Measurements from ENCODE around the gene CBFA2T3. TPM values are rescaled to one million over a fixed set of nuclear protein-coding genes. Genes with fewer than 3 reads are reported as not detected.

The CBFA2T3 gene
- total RNA-seq, 6 experiments from 2014 or later: not detected

GRCh38 chr16:88917915-88918627 is 58.9 kb downstream of the CBFA2T3 start:
- no peak overlapping the region for H3K4me3 Mint-ChIP-seq
- no peak for DNase-seq
- no peak overlapping the region for H3K27ac Mint-ChIP-seq
- H3K9me3 Mint-ChIP-seq: peaks cover 7% of the 10 kb centered on the region
- TF ChIP-seq CTCF (IDR thresholded peaks at IDR 0.05): no peak
- peaks cover 8% of the 10 kb centered on the region; the same call in 1 of the 2 replicates for H3K27me3 Mint-ChIP-seq (ENCODE audit: insufficient read depth)
- no peaks in the 10 kb centered on the region for H3K36me3 Mint-ChIP-seq (ENCODE audit: low read depth)
- peaks cover 6% of the 10 kb centered on the region for H3K4me1 Mint-ChIP-seq (ENCODE audit: low read depth)

DNA sequence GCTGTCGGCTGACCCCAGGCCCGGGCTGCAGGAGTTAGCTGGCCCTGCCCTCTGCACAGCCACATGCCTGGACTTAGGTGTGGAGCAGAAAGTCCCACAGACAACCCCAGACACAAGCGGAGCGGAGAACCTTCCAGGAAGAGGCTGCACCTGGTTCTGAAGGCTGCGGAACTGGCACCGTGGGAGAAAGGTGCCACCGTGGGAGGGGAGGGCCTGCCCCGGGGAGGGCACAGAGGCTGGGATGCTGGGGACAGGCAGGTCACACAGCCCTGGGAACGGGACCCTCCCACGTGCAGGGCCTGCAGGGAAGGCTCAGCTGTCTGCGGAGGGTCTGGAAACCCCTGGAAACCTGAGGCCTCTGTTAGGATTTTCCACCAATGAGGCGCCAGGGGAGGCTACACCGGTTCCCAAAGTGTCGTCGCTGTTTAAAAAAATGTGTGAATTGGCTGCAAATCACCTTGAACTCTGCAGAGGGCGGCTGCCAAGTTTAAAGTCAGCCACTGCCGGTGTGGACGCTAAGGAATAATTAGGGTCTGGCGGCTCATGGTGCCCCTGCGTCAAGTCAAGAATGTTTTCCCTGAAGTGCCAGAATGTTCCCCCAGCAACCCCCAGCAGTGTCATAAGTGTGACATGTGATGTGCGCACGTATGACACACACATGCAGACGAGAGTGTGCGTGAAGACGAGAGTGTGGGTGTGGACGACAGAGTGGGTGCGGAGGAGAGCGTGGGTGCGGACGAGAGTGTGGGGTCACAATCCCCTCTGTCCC is 59.7 kb downstream of the CBFA2T3 start:
- Mint-ChIP-seq H3K9me3 (peaks cover 7% of the 10 kb centered on the region), H3K4me1 (ENCODE audit: low read depth) (peaks cover 6% of the 10 kb centered on the region), H3K27ac (no peak overlapping the region), H3K4me3 (no peak overlapping the region), H3K36me3 (ENCODE audit: low read depth) (no peaks in the 10 kb centered on the region), H3K27me3 (ENCODE audit: insufficient read depth) (peaks cover 9% of the 10 kb centered on the region)
- DNase-seq: no peak
- TF ChIP-seq CTCF (IDR thresholded peaks at IDR 0.05): no peak

DNA sequence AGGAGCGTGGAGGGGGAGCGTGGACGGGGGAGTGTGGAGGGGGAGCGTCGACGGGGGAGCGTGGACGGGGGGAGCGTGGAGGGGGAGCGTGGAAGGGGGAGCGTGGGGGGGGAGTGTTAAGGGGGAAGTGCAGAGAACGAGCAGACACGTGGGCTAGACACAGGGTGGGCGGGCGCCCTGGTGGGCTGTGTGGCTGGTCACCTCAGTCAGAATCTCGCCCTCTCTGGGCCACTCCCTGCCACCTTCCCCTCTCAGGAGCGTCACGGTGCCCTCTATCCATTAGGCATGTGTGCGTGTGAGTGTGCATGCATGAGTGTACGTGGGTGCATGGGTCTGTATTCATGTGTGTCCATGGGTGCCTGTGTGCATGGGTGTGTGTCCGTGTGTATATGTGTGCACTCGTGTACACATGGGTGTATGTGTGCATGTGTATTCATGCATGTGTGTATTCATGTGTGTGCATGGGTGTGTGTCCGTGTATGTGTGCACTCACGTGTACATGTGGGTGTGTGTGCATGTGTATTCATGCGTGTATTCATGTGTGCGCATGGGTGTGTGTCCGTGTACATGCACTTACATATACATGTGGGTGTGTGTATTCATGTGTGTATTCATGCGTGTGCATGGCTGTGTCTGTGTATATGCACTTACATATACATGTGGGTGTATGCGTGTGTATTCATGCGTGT is 61.2 kb downstream of the CBFA2T3 start:
- Mint-ChIP-seq H3K9me3 (peaks cover 7% of the 10 kb centered on the region), H3K27me3 (ENCODE audit: insufficient read depth) (peaks cover 15% of the 10 kb centered on the region), H3K4me3 (no peak overlapping the region), H3K4me1 (ENCODE audit: low read depth) (0 out of 2 replicates have a peak, but pooled peaks cover under 1% of the 10 kb centered on the region), H3K27ac (no peak overlapping the region), H3K36me3 (ENCODE audit: low read depth) (no peaks in the 10 kb centered on the region)
- TF ChIP-seq CTCF (IDR thresholded peaks at IDR 0.05): no peak
- no peak for DNase-seq

DNA sequence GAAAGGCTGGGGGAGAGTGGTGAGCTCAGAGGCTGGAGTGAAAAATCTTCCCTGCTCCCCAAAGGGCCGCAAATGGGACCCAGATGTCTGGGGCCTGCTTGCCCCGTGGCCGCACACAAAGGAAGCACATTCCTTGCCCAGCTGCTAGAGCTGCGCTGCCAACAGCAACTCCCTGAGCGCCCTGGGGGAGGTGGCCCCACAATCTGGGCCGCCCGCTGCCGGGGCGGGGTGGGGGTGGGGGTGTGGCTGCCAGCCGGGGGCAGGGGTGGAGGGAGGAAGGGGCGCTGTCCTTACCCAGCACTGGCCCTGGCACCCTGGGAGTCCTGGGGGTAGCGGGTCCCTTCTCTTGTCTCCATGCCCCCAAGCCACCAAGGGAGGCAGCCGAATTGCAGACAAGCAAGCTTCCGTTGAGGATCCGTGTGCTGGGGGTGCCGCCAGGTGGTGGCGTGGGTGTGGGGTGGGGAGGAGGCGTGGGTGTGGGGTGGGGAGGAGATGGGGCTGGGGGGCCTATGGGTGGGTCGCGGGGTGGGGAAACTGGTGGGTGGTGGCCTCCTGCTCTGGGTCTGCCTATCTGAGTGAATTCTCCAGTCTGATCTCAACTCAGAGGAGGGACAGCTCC is 62.1 kb downstream of the CBFA2T3 start:
- peak; percentile 38 for DNase-seq
- H3K36me3 Mint-ChIP-seq (ENCODE audit: low read depth): no peaks in the 10 kb centered on the region
- no peaks in the 10 kb centered on the region for H3K4me1 Mint-ChIP-seq (ENCODE audit: low read depth)
- no peak overlapping the region for H3K27ac Mint-ChIP-seq
- no peak overlapping the region for H3K4me3 Mint-ChIP-seq
- H3K27me3 Mint-ChIP-seq (ENCODE audit: insufficient read depth): peaks cover 17% of the 10 kb centered on the region
- peaks cover 7% of the 10 kb centered on the region for H3K9me3 Mint-ChIP-seq
- TF ChIP-seq CTCF (IDR thresholded peaks at IDR 0.05): no peak

- no peak for DNase-seq
- Mint-ChIP-seq H3K4me1 (ENCODE audit: low read depth) (no peaks in the 10 kb centered on the region), H3K9me3 (peaks cover 7% of the 10 kb centered on the region), H3K4me3 (no peak overlapping the region), H3K27ac (no peak overlapping the region), H3K27me3 (ENCODE audit: insufficient read depth) (peaks cover 16% of the 10 kb centered on the region), H3K36me3 (ENCODE audit: low read depth) (no peaks in the 10 kb centered on the region)
- no peak for TF ChIP-seq CTCF (IDR thresholded peaks at IDR 0.05)
These were observed 63.1 kb downstream of the CBFA2T3 start for GRCh38 chr16:88913870-88914269.
